Keratinocyte (primary cell): ENCODE measurements around the gene FMO4. TPM values are rescaled to one million over a fixed set of nuclear protein-coding genes. Genes with fewer than 3 reads are reported as not detected.
A peak's percentile ranks its signal among the peaks of the same experiment; 100 is the strongest.

Experiments
- DNase-seq: peaks from one replicate; pipeline ENCODE4 v3.0.0-alpha.2; 2011; ENCODE audit warnings: low read depth, missing footprints, low spot score
- FAIRE-seq: peaks from 2 replicates; lab custom pipeline; 2011; peaks lifted over from hg19 to GRCh38; lab: Jason Lieb, UNC
- H2AFZ ChIP-seq: 2 replicates; pipeline ENCODE4 v1.6.0; 2012; ENCODE audit warnings: low read length, control low read depth, inconsistent platforms; ENCODE audit not compliant: control insufficient read depth
- H3K27ac ChIP-seq: 2 replicates; pipeline ENCODE4 v1.5.1; 2011; ENCODE audit warnings: low read length; ENCODE audit not compliant: control insufficient read depth, insufficient read depth
- H3K27me3 ChIP-seq: 3 replicates; pipeline ENCODE4 v1.6.0; 2011; ENCODE audit warnings: low read length; ENCODE audit not compliant: control insufficient read depth, insufficient read depth; ENCODE audit errors: extremely low read depth
- H3K36me3 ChIP-seq, 2 experiments: 2 replicates in 1 of 2; 3 replicates in 1 of 2; pipeline ENCODE4 v1.5.1; 2011; ENCODE audit warnings: low read length in 2 of 2, mild to moderate bottlenecking in 1 of 2; ENCODE audit not compliant: control insufficient read depth in 2 of 2, insufficient read depth in 2 of 2; ENCODE audit errors: extremely low read depth in 1 of 2
- H3K4me1 ChIP-seq: 3 replicates; pipeline ENCODE4 v1.5.1; 2011; ENCODE audit warnings: low read length; ENCODE audit not compliant: control insufficient read depth, insufficient read depth; ENCODE audit errors: extremely low read depth
- H3K4me2 ChIP-seq: 3 replicates; pipeline ENCODE4 v1.6.0; 2011; ENCODE audit warnings: low read depth, low read length; ENCODE audit not compliant: control insufficient read depth, insufficient read depth; ENCODE audit errors: extremely low read depth
- H3K4me3 ChIP-seq, 3 experiments: fragments of 200-600 bp in 1 of 3; sonication (generic) in 1 of 3; 2 replicates in 2 of 3; 3 replicates in 1 of 3; pipeline ENCODE4 v1.5.1; 2011 to 2016; ENCODE audit warnings: low read length in 3 of 3, mild to moderate bottlenecking in 3 of 3, control low read depth in 2 of 3, inconsistent platforms in 1 of 3, low read depth in 1 of 3, mixed read lengths in 1 of 3, mixed run types in 1 of 3, moderate library complexity in 1 of 3; ENCODE audit not compliant: control insufficient read depth in 2 of 3, insufficient read depth in 2 of 3; ENCODE audit errors: extremely low read depth in 1 of 3
- H3K79me2 ChIP-seq: 2 replicates; pipeline ENCODE4 v1.6.0; 2012; ENCODE audit warnings: low read length; ENCODE audit not compliant: control insufficient read depth, insufficient read depth
- H3K9ac ChIP-seq: 3 replicates; pipeline ENCODE4 v1.6.0; 2011; ENCODE audit warnings: low read length; ENCODE audit not compliant: control insufficient read depth, insufficient read depth; ENCODE audit errors: extremely low read depth
- H3K9me1 ChIP-seq: 3 replicates; pipeline ENCODE4 v1.6.0; 2011; ENCODE audit warnings: low read length; ENCODE audit not compliant: control insufficient read depth, insufficient read depth; ENCODE audit errors: extremely low read depth
- H3K9me3 ChIP-seq: 2 replicates; pipeline ENCODE4 v1.5.1; 2012; ENCODE audit warnings: low read depth, low read length; ENCODE audit not compliant: control insufficient read depth
- H4K20me1 ChIP-seq: 3 replicates; pipeline ENCODE4 v1.6.0; 2011; ENCODE audit warnings: low read length; ENCODE audit not compliant: control insufficient read depth, insufficient read depth; ENCODE audit errors: extremely low read depth
- CTCF ChIP-seq, 3 experiments: IDR thresholded peaks in 1 of 3; conservative IDR thresholded peaks in 1 of 3; optimal IDR thresholded peaks in 1 of 3; 2 replicates in 2 of 3; 3 replicates in 1 of 3; pipeline versions ENCODE3 to v1.5.1; 2011; ENCODE audit warnings: low read length in 3 of 3, mild to moderate bottlenecking in 3 of 3, moderate library complexity in 2 of 3, control low read depth in 1 of 3, inconsistent platforms in 1 of 3; ENCODE audit not compliant: insufficient read depth in 2 of 3; ENCODE audit errors: extremely low read depth in 1 of 3
- EZH2 ChIP-seq: IDR thresholded peaks from one replicate; pipeline ENCODE4 v1.6.1; 2012; ENCODE audit warnings: inconsistent platforms, mild to moderate bottlenecking, low read length, moderate library complexity
- dilution Hi-C: fragments of 300-500 bp; cut with MboI; formaldehyde crosslinking; loops from one replicate; pipeline ENCODE4 v1.7.0; 2020; ENCODE audit warnings: low sequenced_read_pairs; ENCODE audit not compliant: extremely low pct_ligation_motif_present
- polyA plus RNA-seq, 5 experiments: library from polyadenylated mRNA; depleted of rRNA in 3 of 5; stranded (reverse) in 3 of 5; stranded (forward) in 1 of 5; unstranded in 1 of 5; fragments of >200 nt; gene quantifications; 1 replicate in 1 of 5; 2 replicates in 3 of 5; 3 replicates in 1 of 5; pipeline versions ENCODE4 v1.2.1 to v1.2.3, GENCODE V29; 2011 to 2012; ENCODE audit warnings: missing spikeins in 2 of 5, low read depth in 1 of 5, low replicate concordance in 1 of 5

The FMO4 gene
- polyA plus RNA-seq, 1 donor (not counting 4 experiments of a cell fraction or from before 2014, with no cell fraction given) = 4.7 TPM

DNA sequence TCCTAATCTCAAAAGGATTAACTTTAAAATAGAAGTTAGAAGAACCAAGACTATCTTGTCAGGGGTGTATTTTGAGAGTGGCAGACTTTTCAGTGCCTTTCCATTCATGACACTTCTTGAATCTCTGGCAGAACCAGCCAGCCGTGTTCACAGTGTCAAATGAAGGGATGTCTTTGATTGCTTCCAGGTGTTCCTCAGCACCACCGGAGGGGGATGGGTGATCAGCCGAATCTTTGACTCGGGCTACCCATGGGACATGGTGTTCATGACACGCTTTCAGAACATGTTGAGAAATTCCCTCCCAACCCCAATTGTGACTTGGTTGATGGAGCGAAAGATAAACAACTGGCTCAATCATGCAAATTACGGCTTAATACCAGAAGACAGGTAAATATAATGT is 33.4 kb upstream of the FMO4 start:
- no peak for DNase-seq
- no peak overlapping the region for H3K4me3 ChIP-seq
- no peaks in the 10 kb centered on the region for H3K9me3 ChIP-seq
- no peaks in the 10 kb centered on the region for H3K36me3 ChIP-seq
- no peak for FAIRE-seq
- H3K4me1 ChIP-seq = no peaks in the 10 kb centered on the region
- no peak overlapping the region for H3K27ac ChIP-seq
- no peaks in the 10 kb centered on the region for H3K9me1 ChIP-seq
- H2AFZ ChIP-seq = no peak overlapping the region
- H3K4me2 ChIP-seq = no peak overlapping the region
- no peak for TF ChIP-seq EZH2
- no peak for TF ChIP-seq CTCF (optimal IDR thresholded peaks at IDR 0.05 in 1 of 3, IDR thresholded peaks at IDR 0.05 in 1 of 3, conservative IDR thresholded peaks at IDR 0.05 in 1 of 3; ENCODE audit: extremely low read depth in 1 of 3, insufficient read depth in 2 of 3, low read length in 3 of 3)
- H3K79me2 ChIP-seq = no peaks in the 10 kb centered on the region
- dilution Hi-C loops = no loop called here
- no peaks in the 10 kb centered on the region for H4K20me1 ChIP-seq
- H3K9ac ChIP-seq = no peak overlapping the region
- H3K27me3 ChIP-seq = no peaks in the 10 kb centered on the region

DNA sequence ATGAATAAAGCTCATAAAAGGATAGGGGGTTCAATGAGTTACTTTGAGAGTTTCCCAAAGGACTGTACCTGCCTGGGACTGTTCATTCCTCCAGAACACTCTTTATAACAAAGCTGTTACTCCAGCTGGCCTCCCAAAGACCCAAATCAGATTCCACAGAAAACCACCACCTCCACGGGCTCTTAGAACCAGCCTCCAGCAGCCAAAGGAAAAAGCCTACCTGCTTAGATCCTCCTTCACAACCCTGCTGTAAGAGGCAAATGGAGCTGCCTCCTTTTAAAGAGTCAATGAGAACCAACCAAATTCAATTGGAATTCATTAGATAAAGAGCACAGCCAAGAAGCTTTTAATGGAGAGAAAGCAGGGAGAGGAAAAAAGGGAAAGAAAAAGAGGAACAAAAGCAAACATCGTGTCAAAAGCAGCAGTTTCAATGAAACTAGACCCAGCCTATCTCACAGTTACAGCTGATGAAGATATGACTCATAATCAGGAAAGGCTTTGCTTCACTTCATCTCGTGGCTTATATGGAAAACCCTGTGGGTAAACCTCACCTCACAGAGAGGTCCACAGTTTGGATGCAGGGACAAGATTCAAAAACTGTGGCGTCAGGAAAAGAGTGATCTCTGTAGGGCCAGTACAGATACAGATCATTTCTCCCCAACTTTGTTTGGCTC is 27.8 kb upstream of the FMO4 start:
- FAIRE-seq = peak; percentile 81
- Histone ChIP-seq H3K9me3 (no peaks in the 10 kb centered on the region), H3K79me2 (no peaks in the 10 kb centered on the region), H3K36me3 (no peaks in the 10 kb centered on the region), H3K9ac (no peak overlapping the region), H3K9me1 (no peaks in the 10 kb centered on the region), H2AFZ (no peak overlapping the region), H4K20me1 (no peaks in the 10 kb centered on the region), H3K4me1 (peaks cover 10% of the 10 kb centered on the region), H3K27ac (no peak overlapping the region), H3K4me2 (peak overlapping the region; percentile 52), H3K27me3 (no peaks in the 10 kb centered on the region), H3K4me3 (no peak overlapping the region)
- TF ChIP-seq EZH2 = no peak
- no peak for TF ChIP-seq CTCF (optimal IDR thresholded peaks at IDR 0.05 in 1 of 3, IDR thresholded peaks at IDR 0.05 in 1 of 3, conservative IDR thresholded peaks at IDR 0.05 in 1 of 3; ENCODE audit: extremely low read depth in 1 of 3, insufficient read depth in 2 of 3, low read length in 3 of 3)
- DNase-seq = no peak
- dilution Hi-C loops = no loop called here
